Measurements from ENCODE around the gene CEP128. TPM values are rescaled to one million over a fixed set of nuclear protein-coding genes. Genes with fewer than 3 reads are reported as not detected.

CEP128 gene
- total RNA-seq, 4 donors from 2014 or later: 3.8 to 12.0 (median 6.0) TPM

- 100% methylated on average over 1 of the region's 1 CpG for WGBS, 2 donors (ENCODE audit: low coverage in 1 of 2)
Observed at GRCh38 chr14:80620434-80620833, 321.1 kb downstream of the CEP128 start.

GRCh38 chr14:80618751-80619329 lies 322.7 kb downstream of the CEP128 start:
- H3K4me1 ChIP-seq: peaks cover 0 to 11% (median 3%) of the 10 kb centered on the region in 3 donors
- no peak for ATAC-seq
- WGBS, 2 donors (ENCODE audit: low coverage in 1 of 2): 83 to 95% methylated on average over 3 to 4 of the region's 4 CpGs

More at GRCh38 chr14:80620434-80620833, 321.1 kb downstream of the CEP128 start:
- ATAC-seq: no peak
- Histone ChIP-seq H3K36me3 (no peaks in the 10 kb centered on the region), H3K4me3 (no peak overlapping the region), H3K9me3 (no peaks in the 10 kb centered on the region), H3K4me1 (peaks cover 0 to 11% (median 3%) of the 10 kb centered on the region in 3 donors), H3K27ac (peak overlapping the region in 1 of 4 donors; percentile 2), H3K27me3 (no peaks in the 10 kb centered on the region)
- TF ChIP-seq EP300 (IDR thresholded peaks at IDR 0.05): no peak

GRCh38 chr14:80615831-80616230 lies 325.7 kb downstream of the CEP128 start:
- ATAC-seq: no peak
- Histone ChIP-seq H3K36me3 (no peaks in the 10 kb centered on the region), H3K27me3 (no peaks in the 10 kb centered on the region), H3K9me3 (no peaks in the 10 kb centered on the region), H3K4me1 (no peaks in the 10 kb centered on the region), H3K27ac (no peak overlapping the region), H3K4me3 (no peak overlapping the region)
- no peak for TF ChIP-seq POLR2A (IDR thresholded peaks at IDR 0.05)
- TF ChIP-seq CTCF (IDR thresholded peaks at IDR 0.05): no peak
- no peak for TF ChIP-seq EP300 (IDR thresholded peaks at IDR 0.05)
- TF ChIP-seq POLR2AphosphoS5 (IDR thresholded peaks at IDR 0.05): no peak
- 89 to 90% methylated on average over 4 of the region's 4 CpGs for WGBS, 2 donors (ENCODE audit: low coverage in 1 of 2)

More at GRCh38 chr14:80618751-80619329, 322.7 kb downstream of the CEP128 start:
- H3K27me3 ChIP-seq: no peaks in the 10 kb centered on the region
- H3K27ac ChIP-seq: no peak overlapping the region
- no peaks in the 10 kb centered on the region for H3K36me3 ChIP-seq
- no peak overlapping the region for H3K4me3 ChIP-seq
- TF ChIP-seq CTCF (IDR thresholded peaks at IDR 0.05): no peak
- no peak for TF ChIP-seq POLR2A (IDR thresholded peaks at IDR 0.05)
- no peak for TF ChIP-seq EP300 (IDR thresholded peaks at IDR 0.05)
- no peak for TF ChIP-seq POLR2AphosphoS5 (IDR thresholded peaks at IDR 0.05)
- H3K9me3 ChIP-seq: no peaks in the 10 kb centered on the region

- no peak for ATAC-seq
- H3K4me1 ChIP-seq: peaks cover 3 to 25% (median 10%) of the 10 kb centered on the region in 3 donors
- H3K4me3 ChIP-seq: no peak overlapping the region
- no peaks in the 10 kb centered on the region for H3K36me3 ChIP-seq
- H3K9me3 ChIP-seq: no peaks in the 10 kb centered on the region
- no peak overlapping the region for H3K27ac ChIP-seq
- no peaks in the 10 kb centered on the region for H3K27me3 ChIP-seq
- TF ChIP-seq EP300 (IDR thresholded peaks at IDR 0.05) (no peak), POLR2AphosphoS5 (IDR thresholded peaks at IDR 0.05) (no peak), POLR2A (IDR thresholded peaks at IDR 0.05) (no peak), CTCF (IDR thresholded peaks at IDR 0.05) (no peak)
Observed at GRCh38 chr14:80609055-80609454, 332.5 kb downstream of the CEP128 start.

GRCh38 chr14:80608563-80608962 lies 333.0 kb downstream of the CEP128 start:
- peaks cover 3 to 25% (median 10%) of the 10 kb centered on the region in 3 donors for H3K4me1 ChIP-seq
- 42% methylated on average over 1 of the region's 1 CpG; no CpG with 5 or more reads in 1 of the 2 donors for WGBS, 2 donors (ENCODE audit: low coverage in 1 of 2)
- H3K27me3 ChIP-seq: no peaks in the 10 kb centered on the region
- H3K9me3 ChIP-seq: no peaks in the 10 kb centered on the region
- ATAC-seq: no peak
- TF ChIP-seq EP300 (IDR thresholded peaks at IDR 0.05) (no peak), CTCF (IDR thresholded peaks at IDR 0.05) (no peak), POLR2AphosphoS5 (IDR thresholded peaks at IDR 0.05) (no peak), POLR2A (IDR thresholded peaks at IDR 0.05) (no peak)
- H3K27ac ChIP-seq: peak overlapping the region in 2 of 4 donors; percentile 23 to 66
- no peaks in the 10 kb centered on the region for H3K36me3 ChIP-seq
- H3K4me3 ChIP-seq: no peak overlapping the region

Data from gastroesophageal sphincter (tissue), 4 donors.